HG03095 (cell line): ENCODE measurements around the gene HAPLN3.

Experiments used
- ATAC-seq: cut with Tn5 transposase; IDR thresholded peaks from one replicate; pipeline ENCODE4 v1.9.1; 2021; ENCODE audit warnings: moderate library complexity; ENCODE audit not compliant: unreplicated experiment

Gene HAPLN3

GRCh38 chr15:88865498-88866099, 29.7 kb downstream of the HAPLN3 start:
- ATAC-seq, result no peak

- ATAC-seq, result no peak
Observed at GRCh38 chr15:88864861-88865497, 30.4 kb downstream of the HAPLN3 start.

- ATAC-seq, result no peak
Observed at GRCh38 chr15:88863412-88863811, 31.9 kb downstream of the HAPLN3 start.

DNA sequence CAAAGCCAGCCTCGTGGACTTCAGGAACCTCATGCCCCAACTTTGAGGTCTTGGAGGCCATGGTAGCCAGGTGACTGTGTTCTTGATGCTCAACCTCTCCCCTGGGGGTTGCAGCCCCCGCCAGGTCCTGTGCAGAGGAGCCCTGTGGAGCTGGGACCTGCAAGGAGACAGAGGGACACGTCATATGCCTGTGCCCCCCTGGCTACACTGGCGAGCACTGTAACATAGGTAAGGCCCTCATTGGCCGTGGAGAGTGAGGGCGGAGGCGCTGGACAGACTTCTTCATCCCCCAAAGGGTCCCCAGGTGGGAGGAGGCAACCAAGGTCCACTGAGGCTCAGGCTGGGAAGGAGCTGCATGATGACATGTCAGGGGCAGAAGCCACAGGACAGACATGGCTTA, 35.1 kb downstream of the HAPLN3 start:
- no peak for ATAC-seq

DNA sequence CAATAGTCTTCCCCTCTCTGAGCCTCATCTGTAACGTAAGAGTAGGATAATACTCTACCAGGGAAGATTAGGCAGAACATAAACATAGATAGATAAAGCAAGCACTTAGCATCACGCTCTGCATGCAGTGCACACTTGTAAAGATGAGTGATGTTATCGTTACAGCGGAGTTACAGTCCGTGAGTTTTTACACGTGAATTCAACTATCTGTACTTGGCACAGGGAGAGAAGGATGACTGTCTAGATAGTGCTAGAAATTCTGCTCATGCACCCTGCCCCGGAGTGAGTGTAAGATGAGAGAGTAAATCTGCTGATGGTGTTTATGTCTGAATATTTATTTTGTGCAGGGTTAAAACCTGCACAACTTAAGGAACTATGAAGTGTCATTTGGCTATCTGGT, 35.8 kb downstream of the HAPLN3 start:
- no peak for ATAC-seq

- ATAC-seq, result no peak
Observed at GRCh38 chr15:88858934-88859333, 36.4 kb downstream of the HAPLN3 start.

DNA sequence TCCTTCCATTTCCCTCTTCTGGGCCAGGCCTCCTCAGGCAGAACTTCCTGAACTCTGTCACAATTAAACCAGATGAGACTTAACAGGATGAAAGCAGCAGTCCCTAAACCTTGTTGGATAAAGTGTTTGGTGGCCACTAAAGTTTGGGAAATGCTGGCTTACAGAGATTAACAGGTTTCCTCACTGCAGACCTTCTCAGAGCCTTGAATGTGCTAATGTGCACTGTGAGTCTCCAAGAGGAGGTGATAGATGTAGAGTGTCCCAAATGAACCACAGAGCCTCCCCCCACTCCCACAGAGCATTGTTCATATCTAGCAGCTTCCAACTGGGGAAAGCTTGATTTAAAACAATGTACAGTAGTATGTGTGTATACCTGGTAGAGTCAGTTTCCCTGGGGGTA, 42.9 kb downstream of the HAPLN3 start:
- ATAC-seq, result no peak

GRCh38 chr15:88849376-88850072, 45.8 kb downstream of the HAPLN3 start:
- ATAC-seq, result no peak

GRCh38 chr15:88848203-88848602, 47.1 kb downstream of the HAPLN3 start:
- ATAC-seq, result no peak

DNA sequence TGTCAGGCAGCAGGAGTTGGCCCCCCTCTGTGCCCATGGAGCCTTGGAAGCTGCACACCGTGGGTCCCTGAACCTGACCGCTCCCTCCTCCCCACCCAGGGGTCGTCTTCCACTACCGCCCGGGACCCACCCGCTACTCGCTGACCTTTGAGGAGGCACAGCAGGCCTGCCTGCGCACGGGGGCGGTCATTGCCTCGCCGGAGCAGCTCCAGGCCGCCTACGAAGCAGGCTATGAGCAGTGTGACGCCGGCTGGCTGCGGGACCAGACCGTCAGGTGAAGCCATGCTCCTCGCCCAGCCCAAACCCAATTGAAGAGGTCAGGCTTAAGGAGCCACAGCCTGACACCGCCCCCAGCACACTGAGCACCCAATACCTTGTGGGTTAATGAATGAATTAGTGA, 48.2 kb downstream of the HAPLN3 start:
- no peak for ATAC-seq

DNA sequence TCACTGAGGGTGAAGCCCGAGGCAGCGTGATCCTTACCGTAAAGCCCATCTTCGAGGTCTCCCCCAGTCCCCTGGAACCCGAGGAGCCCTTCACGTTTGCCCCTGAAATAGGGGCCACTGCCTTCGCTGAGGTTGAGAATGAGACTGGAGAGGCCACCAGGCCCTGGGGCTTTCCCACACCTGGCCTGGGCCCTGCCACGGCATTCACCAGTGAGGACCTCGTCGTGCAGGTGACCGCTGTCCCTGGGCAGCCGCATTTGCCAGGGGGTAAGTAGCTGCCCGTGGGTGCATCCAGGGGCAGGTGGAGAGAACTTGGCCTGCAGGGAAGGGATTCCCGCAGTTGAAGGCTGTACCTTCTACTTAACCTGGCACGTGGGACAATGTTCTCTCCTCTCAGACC, 49.7 kb downstream of the HAPLN3 start:
- no peak for ATAC-seq

DNA sequence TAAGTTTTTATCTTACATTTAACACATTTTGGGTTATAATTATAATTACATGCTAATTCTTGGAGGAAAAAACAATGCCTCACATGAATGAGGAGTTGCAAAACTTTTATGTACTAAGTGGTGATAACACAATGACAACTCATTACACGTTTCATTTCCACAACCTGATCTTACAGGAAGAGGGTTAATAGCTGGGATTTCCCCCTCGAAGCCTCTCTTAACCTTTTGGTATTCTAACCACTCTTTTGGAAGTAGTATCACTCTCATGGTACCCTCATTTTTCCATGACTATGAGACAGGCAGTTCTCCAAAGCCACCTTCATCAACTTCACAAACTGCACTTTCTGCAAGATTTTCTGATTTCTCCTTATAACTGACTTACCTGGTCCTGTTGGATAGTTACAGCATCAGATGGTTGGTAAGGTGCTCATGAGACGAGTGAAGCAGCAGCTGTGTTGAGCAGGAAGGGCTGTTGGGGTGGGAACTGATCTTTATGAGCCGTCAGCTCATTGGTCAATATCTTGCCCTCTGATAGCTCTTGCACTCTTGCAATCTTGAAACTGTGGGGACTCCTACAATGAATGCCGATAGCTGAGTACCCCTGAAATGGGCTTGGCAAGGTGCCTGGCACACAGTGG, 50.5 kb downstream of the HAPLN3 start:
- ATAC-seq, result no peak

DNA sequence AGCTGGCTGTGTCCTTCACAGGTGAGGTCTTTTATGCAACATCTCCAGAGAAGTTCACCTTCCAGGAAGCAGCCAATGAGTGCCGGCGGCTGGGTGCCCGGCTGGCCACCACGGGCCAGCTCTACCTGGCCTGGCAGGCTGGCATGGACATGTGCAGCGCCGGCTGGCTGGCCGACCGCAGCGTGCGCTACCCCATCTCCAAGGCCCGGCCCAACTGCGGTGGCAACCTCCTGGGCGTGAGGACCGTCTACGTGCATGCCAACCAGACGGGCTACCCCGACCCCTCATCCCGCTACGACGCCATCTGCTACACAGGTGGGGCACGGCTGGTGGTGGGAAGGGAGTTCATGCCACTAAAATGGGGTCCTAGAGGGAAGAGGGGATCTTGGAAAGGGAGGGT, 52.0 kb downstream of the HAPLN3 start:
- ATAC-seq, result no peak

DNA sequence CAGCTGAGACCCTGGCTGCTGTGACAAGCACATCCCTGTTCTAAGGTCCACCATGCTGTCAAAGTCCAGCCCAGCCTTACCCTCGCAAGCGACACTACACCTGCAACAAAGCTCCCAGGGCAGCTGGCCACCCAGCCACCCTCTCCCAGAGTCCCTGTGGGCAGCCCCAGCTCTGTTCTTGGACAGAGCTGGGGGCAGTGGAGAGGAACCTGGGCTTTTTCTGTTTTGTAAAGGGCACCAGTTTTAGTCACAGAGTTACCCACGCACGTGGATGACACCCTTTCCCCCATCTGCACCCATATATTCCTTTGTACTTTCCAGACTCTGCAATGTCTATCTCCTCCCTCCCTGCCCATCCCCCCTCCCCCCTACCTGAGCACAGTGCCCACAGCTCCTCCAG, 53.2 kb downstream of the HAPLN3 start:
- no peak for ATAC-seq

DNA sequence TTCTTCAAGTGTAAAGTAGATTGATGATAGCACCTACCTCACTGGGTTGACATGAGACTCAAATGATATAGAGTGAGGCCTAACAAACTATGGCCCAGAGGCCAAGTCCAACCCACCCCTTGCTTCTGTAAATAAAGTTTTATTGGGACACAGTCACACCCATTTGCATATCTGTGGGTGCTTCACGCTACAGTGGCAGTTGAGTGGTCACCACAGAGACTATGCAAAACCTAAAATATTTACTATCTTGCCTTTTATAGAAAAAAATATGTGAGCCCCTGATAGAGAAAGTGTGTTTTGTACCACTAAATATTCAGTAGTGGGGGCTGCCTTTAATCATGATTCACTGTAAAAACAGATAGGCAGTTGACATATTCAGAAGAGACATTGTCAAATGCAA, 54.1 kb downstream of the HAPLN3 start:
- no peak for ATAC-seq

- ATAC-seq, result no peak
Observed at GRCh38 chr15:88839961-88840360, 55.4 kb downstream of the HAPLN3 start.

- ATAC-seq, result no peak
Observed at GRCh38 chr15:88839146-88839545, 56.2 kb downstream of the HAPLN3 start.

GRCh38 chr15:88838667-88839066, 56.7 kb downstream of the HAPLN3 start:
- no peak for ATAC-seq

GRCh38 chr15:88835646-88836045, 59.7 kb downstream of the HAPLN3 start:
- ATAC-seq, result no peak

- no peak for ATAC-seq
Observed at GRCh38 chr15:88835119-88835518, 60.2 kb downstream of the HAPLN3 start.

- no peak for ATAC-seq
Observed at GRCh38 chr15:88834211-88834812, 61.0 kb downstream of the HAPLN3 start.

- no peak for ATAC-seq
Observed at GRCh38 chr15:88833731-88834100, 61.6 kb downstream of the HAPLN3 start.
